HCT116 (cell line): ENCODE results near the gene IL31. TPM values are rescaled to one million over a fixed set of nuclear protein-coding genes. Genes with fewer than 3 reads are reported as not detected.

Experiments
- ATAC-seq: fragments of 200-7000 bp; cut with Tn5 transposase; 2 replicates; pipeline ENCODE4 v1.9.1; 2020; ENCODE audit warnings: mild to moderate bottlenecking, moderate library complexity
- BruUV-seq: library from RNA; stranded (reverse); fragments of 400-500 nt; replicated peaks from 2 replicates; lab custom pipeline; 2021; lab: Mats Ljungman, UMichigan
- CTCF ChIA-PET: fragments of 300-600 bp; sonication (Branson Sonifier 250); formaldehyde crosslinking; loops from one replicate; lab custom pipeline; 2021; ENCODE audit warnings: antibody characterized with exemption; lab: Charles Lee
- POLR2A ChIA-PET: fragments of 300-600, 350-600 bp; sonication (Branson Sonifier 250); formaldehyde crosslinking; loops from one replicate; lab custom pipeline; 2021; ENCODE audit warnings: antibody characterized with exemption; lab: Charles Lee
- RAD21 ChIA-PET, 2 experiments: fragments of 300-600 bp; sonication (Branson Sonifier 250); formaldehyde crosslinking; loops; one replicate each; lab custom pipeline; 2023; ENCODE audit warnings: low total read pairs in 2 of 2; ENCODE audit not compliant: uncharacterized antibody in 2 of 2, unreplicated experiment in 2 of 2, low non-redundant PET in 1 of 2; lab: Charles Lee
- DNase-seq: peaks from one replicate; pipeline ENCODE4 v3.0.0-alpha.2; 2010; ENCODE audit warnings: low read depth, low spot score
- H2AFZ ChIP-seq: fragments of 200-600 bp; shearing (Covaris generic), sonication (generic); 2 replicates; pipeline ENCODE4 v1.6.1; 2017; ENCODE audit warnings: low read depth, mixed run types, mixed read lengths, antibody characterized with exemption, low read length; ENCODE audit not compliant: poor library complexity, severe bottlenecking
- H3K27ac ChIP-seq: 2 replicates; pipeline ENCODE4 v1.5.1; 2012; ENCODE audit warnings: low read depth, low read length
- H3K27me3 ChIP-seq: fragments of 200-600 bp; sonication (generic); 2 replicates; pipeline ENCODE4 v1.6.1; 2016; ENCODE audit warnings: mixed run types, low read length, mixed read lengths; ENCODE audit not compliant: insufficient read depth
- H3K36me3 ChIP-seq, 2 experiments: fragments of 200-500 bp in 1 of 2; fragments of 200-600 bp in 1 of 2; sonication (Bioruptor generic) in 1 of 2; sonication (generic) in 1 of 2; 2 replicates each; pipeline versions ENCODE4 v1.5.1 to v1.6.1; 2014 to 2016; ENCODE audit warnings: low read length in 2 of 2, inconsistent platforms in 1 of 2, mixed read lengths in 1 of 2, mixed run types in 1 of 2; ENCODE audit not compliant: insufficient read depth in 2 of 2, control insufficient read depth in 1 of 2
- H3K4me1 ChIP-seq, 2 experiments: fragments of 200-600 bp in 1 of 2; sonication (generic) in 1 of 2; 2 replicates each; pipeline versions ENCODE4 v1.5.1 to v1.6.1; 2012 to 2017; ENCODE audit warnings: low read length in 2 of 2, inconsistent platforms in 1 of 2, mild to moderate bottlenecking in 1 of 2, mixed read lengths in 1 of 2, mixed run types in 1 of 2, moderate library complexity in 1 of 2; ENCODE audit not compliant: insufficient read depth in 2 of 2, control insufficient read depth in 1 of 2
- H3K4me2 ChIP-seq: fragments of 200-600 bp; sonication (generic); 2 replicates; pipeline ENCODE4 v1.6.1; 2017; ENCODE audit warnings: mixed run types, low read length, mixed read lengths
- H3K4me3 ChIP-seq, 2 experiments: fragments of 200-600 bp in 1 of 2; sonication (generic) in 1 of 2; replicated peaks in 1 of 2; 2 replicates each; pipeline ENCODE4 v1.5.1; 2011 to 2016; ENCODE audit warnings: low read length in 2 of 2, control low read depth in 1 of 2, low read depth in 1 of 2, mild to moderate bottlenecking in 1 of 2, mixed read lengths in 1 of 2, mixed run types in 1 of 2
- H3K79me2 ChIP-seq: fragments of 200-600 bp; sonication (generic); 2 replicates; pipeline ENCODE4 v1.6.1; 2017; ENCODE audit warnings: mild to moderate bottlenecking, mixed run types, low read length, moderate library complexity, mixed read lengths; ENCODE audit not compliant: insufficient read depth
- H3K9ac ChIP-seq: fragments of 200-600 bp; sonication (generic); 2 replicates; pipeline ENCODE4 v1.6.1; 2016; ENCODE audit warnings: low read length, mixed read lengths
- H3K9me2 ChIP-seq: fragments of 200-600 bp; sonication (generic), shearing (Covaris generic); 2 replicates; pipeline ENCODE4 v1.6.1; 2017; ENCODE audit warnings: mixed run types, mild to moderate bottlenecking, moderate library complexity; ENCODE audit not compliant: insufficient read depth
- H3K9me3 ChIP-seq, 2 experiments: fragments of 200-500 bp in 1 of 2; fragments of 200-600 bp in 1 of 2; sonication (Bioruptor generic) in 1 of 2; sonication (generic) in 1 of 2; 2 replicates each; pipeline ENCODE4 v1.6.1; 2014 to 2017; ENCODE audit warnings: low read length in 2 of 2, mixed read lengths in 2 of 2, inconsistent platforms in 1 of 2, low read depth in 1 of 2, mild to moderate bottlenecking in 1 of 2, mixed run types in 1 of 2, moderate library complexity in 1 of 2; ENCODE audit not compliant: control insufficient read depth in 1 of 2, insufficient read depth in 1 of 2
- H4K20me1 ChIP-seq: fragments of 200-600 bp; sonication (generic), shearing (Covaris generic); 2 replicates; pipeline ENCODE4 v1.6.1; 2017; ENCODE audit warnings: mixed run types, mild to moderate bottlenecking, moderate library complexity; ENCODE audit not compliant: insufficient read depth
- ATF3 ChIP-seq: IDR thresholded peaks from 2 replicates; pipeline ENCODE4 v1.6.1; 2012
- CBX3 ChIP-seq: IDR thresholded peaks from 2 replicates; pipeline ENCODE4 v1.6.1; 2012; ENCODE audit warnings: low read depth
- CEBPB ChIP-seq: IDR thresholded peaks from 2 replicates; pipeline ENCODE4 v1.6.1; 2012; ENCODE audit warnings: low read depth
- EGR1 ChIP-seq: IDR thresholded peaks from 2 replicates; pipeline ENCODE4 v1.6.1; 2012; ENCODE audit warnings: low read depth
- EZH2 ChIP-seq: fragments of 200-600 bp; sonication (generic); IDR thresholded peaks from 2 replicates; pipeline ENCODE4 v1.6.1; 2017; ENCODE audit warnings: antibody characterized with exemption, mixed run types
- EZH2phosphoT487 ChIP-seq: fragments of 200-600 bp; IDR thresholded peaks from 2 replicates; pipeline ENCODE4 v1.6.1; 2018; ENCODE audit warnings: antibody characterized with exemption, borderline replicate concordance
- JUND ChIP-seq: IDR thresholded peaks from 2 replicates; pipeline ENCODE4 v1.6.1; 2012
- POLR2AphosphoS5 ChIP-seq: IDR thresholded peaks from 2 replicates; pipeline ENCODE4 v1.6.1; 2011; ENCODE audit warnings: mild to moderate bottlenecking, low read depth, low read length, moderate library complexity
- SIN3A ChIP-seq: IDR thresholded peaks from 2 replicates; pipeline ENCODE4 v1.6.1; 2012; ENCODE audit warnings: low read depth
- SP1 ChIP-seq: IDR thresholded peaks from 2 replicates; pipeline ENCODE4 v1.6.1; 2012; ENCODE audit warnings: low read depth
- SRF ChIP-seq: IDR thresholded peaks from 2 replicates; pipeline ENCODE4 v1.6.1; 2012; ENCODE audit warnings: low read depth
- TCF7L2 ChIP-seq: IDR thresholded peaks from 2 replicates; pipeline ENCODE4 v1.7.0; 2011; ENCODE audit warnings: borderline replicate concordance, inconsistent platforms; ENCODE audit not compliant: insufficient read depth, insufficient read length; ENCODE audit errors: extremely low read depth
- intact Hi-C: fragments of 100-400 bp; cut with micrococcal nuclease; formaldehyde crosslinking; loops from 2 replicates; pipeline ENCODE4 v1.10.0; 2022
- total RNA-seq: library from RNA; stranded (reverse); gene quantifications from one replicate; pipeline ENCODE4 v1.2.1, GENCODE V29; 2021; ENCODE audit not compliant: unreplicated experiment
- TF ChIP-seq, protein P1 (sequence below): IDR thresholded peaks from 2 replicates; pipeline ENCODE4 v1.6.1; 2012; ENCODE audit warnings: low read depth

Gene IL31
- total RNA-seq, 1 experiment from 2014 or later, result not detected

DNA sequence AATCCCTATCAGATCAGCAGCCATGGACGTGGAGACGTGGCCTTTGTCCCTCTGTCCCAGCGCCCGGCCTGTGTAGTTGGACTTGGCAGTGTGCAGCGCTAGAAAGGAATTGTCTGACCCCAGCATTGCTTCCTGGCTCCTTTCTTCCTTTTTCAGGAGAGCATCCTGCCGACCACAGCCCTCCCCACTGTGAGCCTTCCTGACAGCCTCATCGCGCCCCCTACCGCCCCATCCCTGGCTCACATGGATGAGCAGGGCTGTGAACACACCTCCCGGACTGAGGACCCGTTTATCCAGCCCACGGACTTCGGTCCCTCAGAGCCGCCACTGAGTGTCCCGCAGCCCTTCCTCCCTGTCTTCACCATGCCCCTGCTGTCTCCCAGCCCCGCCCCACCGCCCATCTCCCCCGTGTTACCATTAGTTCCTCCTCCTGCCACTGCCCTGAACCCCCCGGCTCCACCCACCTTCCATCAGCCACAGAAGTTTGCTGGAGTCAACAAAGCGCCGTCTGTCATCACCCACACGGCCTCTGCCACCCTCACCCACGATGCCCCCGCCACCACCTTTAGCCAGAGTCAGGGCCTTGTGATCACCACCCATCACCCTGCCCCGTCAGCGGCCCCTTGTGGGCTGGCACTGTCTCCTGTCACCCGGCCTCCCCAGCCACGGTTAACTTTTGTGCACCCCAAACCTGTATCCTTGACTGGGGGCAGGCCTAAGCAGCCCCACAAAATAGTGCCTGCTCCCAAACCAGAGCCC is 40.6 kb downstream of the IL31 start:
- H3K9me2 ChIP-seq, result no peaks in the 10 kb centered on the region
- no peak for ATAC-seq
- H3K9ac ChIP-seq, result no peak overlapping the region
- H3K9me3 ChIP-seq, result no peaks in the 10 kb centered on the region
- no peaks in the 10 kb centered on the region for H4K20me1 ChIP-seq
- peaks cover 3% of the 10 kb centered on the region; the same call in 1 of the 2 replicates for H3K79me2 ChIP-seq
- peaks cover 12 to 20% of the 10 kb centered on the region in 2 experiments for H3K4me1 ChIP-seq
- H3K4me2 ChIP-seq, result no peak overlapping the region
- no peak overlapping the region for H3K27ac ChIP-seq
- POLR2A ChIA-PET, result no interaction called here
- CTCF ChIA-PET, result no interaction called here
- no peak overlapping the region for H2AFZ ChIP-seq
- no peak for DNase-seq
- BruUV-seq, result no TSS peak
- peaks cover 12 to 39% of the 10 kb centered on the region in 2 experiments; a peak in 3 of 4 replicates for H3K36me3 ChIP-seq
- RAD21 ChIA-PET, result no interaction called here
- H3K27me3 ChIP-seq, result no peaks in the 10 kb centered on the region
- intact Hi-C loops, result no loop called here
- TF ChIP-seq SIN3A (no peak), EZH2phosphoT487 (no peak), EGR1 (no peak), CEBPB (no peak), POLR2AphosphoS5 (no peak), TCF7L2 (no peak), JUND (no peak), SP1 (no peak), SRF (no peak), EZH2 (no peak), ATF3 (no peak), CBX3 (no peak)
- TF ChIP-seq, protein P1, sequence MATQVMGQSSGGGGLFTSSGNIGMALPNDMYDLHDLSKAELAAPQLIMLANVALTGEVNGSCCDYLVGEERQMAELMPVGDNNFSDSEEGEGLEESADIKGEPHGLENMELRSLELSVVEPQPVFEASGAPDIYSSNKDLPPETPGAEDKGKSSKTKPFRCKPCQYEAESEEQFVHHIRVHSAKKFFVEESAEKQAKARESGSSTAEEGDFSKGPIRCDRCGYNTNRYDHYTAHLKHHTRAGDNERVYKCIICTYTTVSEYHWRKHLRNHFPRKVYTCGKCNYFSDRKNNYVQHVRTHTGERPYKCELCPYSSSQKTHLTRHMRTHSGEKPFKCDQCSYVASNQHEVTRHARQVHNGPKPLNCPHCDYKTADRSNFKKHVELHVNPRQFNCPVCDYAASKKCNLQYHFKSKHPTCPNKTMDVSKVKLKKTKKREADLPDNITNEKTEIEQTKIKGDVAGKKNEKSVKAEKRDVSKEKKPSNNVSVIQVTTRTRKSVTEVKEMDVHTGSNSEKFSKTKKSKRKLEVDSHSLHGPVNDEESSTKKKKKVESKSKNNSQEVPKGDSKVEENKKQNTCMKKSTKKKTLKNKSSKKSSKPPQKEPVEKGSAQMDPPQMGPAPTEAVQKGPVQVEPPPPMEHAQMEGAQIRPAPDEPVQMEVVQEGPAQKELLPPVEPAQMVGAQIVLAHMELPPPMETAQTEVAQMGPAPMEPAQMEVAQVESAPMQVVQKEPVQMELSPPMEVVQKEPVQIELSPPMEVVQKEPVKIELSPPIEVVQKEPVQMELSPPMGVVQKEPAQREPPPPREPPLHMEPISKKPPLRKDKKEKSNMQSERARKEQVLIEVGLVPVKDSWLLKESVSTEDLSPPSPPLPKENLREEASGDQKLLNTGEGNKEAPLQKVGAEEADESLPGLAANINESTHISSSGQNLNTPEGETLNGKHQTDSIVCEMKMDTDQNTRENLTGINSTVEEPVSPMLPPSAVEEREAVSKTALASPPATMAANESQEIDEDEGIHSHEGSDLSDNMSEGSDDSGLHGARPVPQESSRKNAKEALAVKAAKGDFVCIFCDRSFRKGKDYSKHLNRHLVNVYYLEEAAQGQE, result no peak
- H3K4me3 ChIP-seq, result no peak overlapping the region
